PFSK-1 (cell line): ENCODE results near the gene IL17RD.

Experiments
- FOXP2 ChIP-seq: optimal IDR thresholded peaks from 2 replicates; pipeline ENCODE3; 2011; ENCODE audit warnings: borderline replicate concordance, control low read depth, inconsistent platforms; ENCODE audit not compliant: insufficient read depth; ENCODE audit errors: extremely low read length, extremely low read depth
- POLR2AphosphoS5 ChIP-seq: IDR thresholded peaks from 2 replicates; pipeline ENCODE4 v1.6.1; 2012; ENCODE audit warnings: low read depth, mild to moderate bottlenecking, control low read depth, low read length, moderate library complexity
- REST ChIP-seq, 2 experiments: IDR thresholded peaks; 2 replicates each; pipeline versions ENCODE4 v1.6.1 to v1.8.0; 2011 to 2012; ENCODE audit warnings: low read depth in 2 of 2, low read length in 2 of 2, control low read depth in 1 of 2, inconsistent platforms in 1 of 2, mild to moderate bottlenecking in 1 of 2, moderate library complexity in 1 of 2; ENCODE audit not compliant: insufficient read depth in 1 of 2
- SIN3A ChIP-seq: IDR thresholded peaks from 2 replicates; pipeline ENCODE4 v1.6.1; 2012; ENCODE audit warnings: mild to moderate bottlenecking, low read length, moderate library complexity, borderline replicate concordance; ENCODE audit not compliant: insufficient read depth
- TAF1 ChIP-seq: IDR thresholded peaks from 2 replicates; pipeline ENCODE4 v1.6.1; 2012; ENCODE audit warnings: low read length, control low read depth, borderline replicate concordance; ENCODE audit not compliant: insufficient read depth

The IL17RD gene

GRCh38 chr3:57065588-57065987 is 99.6 kb downstream of the IL17RD start:
- TF ChIP-seq SIN3A (no peak), TAF1 (no peak), FOXP2 (no peak), REST (IDR thresholded peaks at IDR 0.05; ENCODE audit: insufficient read depth in 1 of 2, low read depth in 2 of 2, low read length in 2 of 2) (no peak), POLR2AphosphoS5 (no peak)

- TF ChIP-seq REST (IDR thresholded peaks at IDR 0.05; ENCODE audit: insufficient read depth in 1 of 2, low read depth in 2 of 2, low read length in 2 of 2), result no peak
- TF ChIP-seq SIN3A, result no peak
- TF ChIP-seq POLR2AphosphoS5, result no peak
- TF ChIP-seq FOXP2, result no peak
- no peak for TF ChIP-seq TAF1
These were observed 100.6 kb downstream of the IL17RD start for GRCh38 chr3:57064572-57064971.

- no peak for TF ChIP-seq FOXP2
- no peak for TF ChIP-seq POLR2AphosphoS5
- no peak for TF ChIP-seq SIN3A
- TF ChIP-seq REST (IDR thresholded peaks at IDR 0.05; ENCODE audit: insufficient read depth in 1 of 2, low read depth in 2 of 2, low read length in 2 of 2), result no peak
- no peak for TF ChIP-seq TAF1
These were observed 101.2 kb downstream of the IL17RD start for GRCh38 chr3:57064001-57064400.

- no peak for TF ChIP-seq POLR2AphosphoS5
- no peak for TF ChIP-seq REST (IDR thresholded peaks at IDR 0.05; ENCODE audit: insufficient read depth in 1 of 2, low read depth in 2 of 2, low read length in 2 of 2)
These were observed 102.1 kb downstream of the IL17RD start for GRCh38 chr3:57063032-57063431.

- TF ChIP-seq REST (IDR thresholded peaks at IDR 0.05; ENCODE audit: insufficient read depth in 1 of 2, low read depth in 2 of 2, low read length in 2 of 2), result no peak
- no peak for TF ChIP-seq FOXP2
- TF ChIP-seq SIN3A, result no peak
These were observed 103.0 kb downstream of the IL17RD start for GRCh38 chr3:57062101-57062631.
